ENCODE data around the gene ZMIZ1.

The ZMIZ1 gene

DNA sequence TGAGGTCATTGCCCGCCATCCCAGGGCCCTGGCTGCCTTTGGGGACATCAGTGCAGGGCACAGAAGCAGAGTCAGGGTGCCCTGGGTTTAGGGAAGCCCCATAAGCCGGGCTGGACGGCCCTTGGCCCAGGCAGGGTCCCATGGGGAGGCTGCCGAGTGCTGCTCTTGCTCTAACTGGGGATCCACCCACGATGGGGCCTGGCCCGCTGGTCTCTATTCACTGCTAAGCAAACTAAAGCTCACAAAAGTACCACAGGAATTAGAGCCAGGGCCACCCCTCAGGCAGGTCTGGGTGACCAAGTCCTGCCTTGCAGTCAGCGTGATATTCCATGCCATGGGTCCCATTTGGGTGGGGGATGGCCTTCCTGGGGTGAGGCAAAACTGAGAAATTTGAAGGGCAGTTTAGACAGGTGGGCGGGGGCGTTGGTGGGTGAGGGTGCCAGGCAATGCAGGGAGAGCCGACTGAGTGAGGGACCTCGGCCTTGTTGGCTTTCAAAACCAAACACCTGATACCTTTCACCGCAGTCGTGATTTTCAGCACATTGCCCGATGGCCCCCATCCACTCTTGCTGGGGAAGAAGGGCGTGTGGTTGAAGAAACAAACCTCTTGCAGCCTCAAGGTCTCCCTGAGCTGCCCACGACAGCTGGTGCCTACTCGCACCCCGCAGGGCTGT, 185.7 kb downstream of the ZMIZ1 start:
- Histone ChIP-seq H2BK15ac (ENCODE audit: low read depth, poor library complexity, severe bottlenecking) (no peak overlapping the region), H3K18ac (ENCODE audit: low read depth in 1 of 2, low read length in 2 of 2) (no peak overlapping the region)
- 93% methylated on average over 18 of the region's 18 CpGs for WGBS

DNA sequence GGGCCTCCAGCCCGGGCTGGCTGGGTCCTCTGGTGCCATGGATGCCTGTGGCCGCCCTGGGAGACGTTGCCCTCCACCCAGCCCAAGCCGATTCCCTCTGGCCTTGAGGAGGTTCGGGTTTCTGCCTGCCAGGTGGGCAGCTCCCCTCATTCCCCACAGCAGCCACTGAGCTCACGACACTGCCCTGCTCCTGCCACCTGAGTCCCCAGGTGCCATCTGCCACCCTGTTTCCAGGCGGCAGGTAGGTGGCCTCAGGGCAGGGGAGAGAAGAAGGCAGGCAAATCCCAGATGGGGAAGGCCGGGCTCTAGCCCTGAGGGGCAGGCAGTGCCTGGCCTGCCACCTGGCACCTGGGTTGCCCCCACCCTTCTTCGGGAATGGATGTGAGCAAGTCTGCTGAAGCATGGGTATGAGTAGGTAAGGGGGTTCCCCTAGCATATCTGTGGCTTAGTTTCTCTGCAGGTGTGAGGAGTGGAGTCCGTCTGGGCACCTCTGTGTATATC, 186.3 kb downstream of the ZMIZ1 start:
- Histone ChIP-seq H3K27ac (ENCODE audit: low read length, poor library complexity, severe bottlenecking) (no peak overlapping the region), H4K91ac (ENCODE audit: low read length) (no peak overlapping the region), H2BK15ac (ENCODE audit: low read depth, poor library complexity, severe bottlenecking) (no peak overlapping the region), H3K4me2 (ENCODE audit: low read length, poor library complexity, severe bottlenecking) (no peak overlapping the region), H3K36me3 (ENCODE audit: control insufficient read depth in 1 of 2, insufficient read depth in 2 of 2, low read depth in 1 of 2, low read length in 2 of 2) (peaks cover 50 to 82% of the 10 kb centered on the region in 2 experiments), H2AFZ (ENCODE audit: low read depth, low read length) (no peak overlapping the region), H3K18ac (ENCODE audit: low read depth in 1 of 2, low read length in 2 of 2) (no peak overlapping the region), H2BK5ac (ENCODE audit: low read depth, low read length, poor library complexity, severe bottlenecking) (no peak overlapping the region), H3K9me3 (ENCODE audit: control insufficient read depth, low read length) (no peaks in the 10 kb centered on the region), H2BK12ac (ENCODE audit: low read length in 2 of 2) (no peak overlapping the region), H3K23ac (ENCODE audit: low read length in 2 of 2) (peak overlapping the region in 1 of 2 experiments; percentile 9), H2AK5ac (ENCODE audit: low read length, severe bottlenecking) (no peak overlapping the region), H3K9ac (ENCODE audit: low read length) (no peak overlapping the region), H3K79me1 (replicated peaks; ENCODE audit: low read length, poor library complexity, severe bottlenecking) (peaks cover 72% of the 10 kb centered on the region), H3K27me3 (ENCODE audit: control insufficient read depth in 1 of 2, insufficient read depth in 1 of 2, low read length in 2 of 2) (no peaks in the 10 kb centered on the region), H4K8ac (ENCODE audit: low read length) (no peak overlapping the region), H3K4ac (ENCODE audit: low read depth in 1 of 2, low read length in 2 of 2) (no peak overlapping the region), H3K14ac (ENCODE audit: low read length in 2 of 2) (no peak overlapping the region), H2BK120ac (ENCODE audit: low read depth, low read length) (no peak overlapping the region), H3K4me3 (ENCODE audit: insufficient read depth in 1 of 2, low read depth in 1 of 2, low read length in 2 of 2) (no peak overlapping the region), H3K4me1 (ENCODE audit: control insufficient read depth, insufficient read depth, low read depth, low read length) (peaks cover 14% of the 10 kb centered on the region)
- DNase-seq, result no peak
- 96% methylated on average over 10 of the region's 10 CpGs for WGBS

More for the DNA sequence above, 185.7 kb downstream of the ZMIZ1 start:
- Histone ChIP-seq H2AFZ (ENCODE audit: low read depth, low read length) (no peak overlapping the region), H3K9me3 (ENCODE audit: control insufficient read depth, low read length) (no peaks in the 10 kb centered on the region), H2BK5ac (ENCODE audit: low read depth, low read length, poor library complexity, severe bottlenecking) (no peak overlapping the region), H3K4me1 (ENCODE audit: control insufficient read depth, insufficient read depth, low read depth, low read length) (peaks cover 15% of the 10 kb centered on the region), H3K4me3 (ENCODE audit: insufficient read depth in 1 of 2, low read depth in 1 of 2, low read length in 2 of 2) (no peak overlapping the region), H3K4me2 (ENCODE audit: low read length, poor library complexity, severe bottlenecking) (no peak overlapping the region), H4K8ac (ENCODE audit: low read length) (no peak overlapping the region), H3K9ac (ENCODE audit: low read length) (no peak overlapping the region), H2BK12ac (ENCODE audit: low read length in 2 of 2) (peak overlapping the region in 1 of 2 experiments; percentile 23), H3K4ac (ENCODE audit: low read depth in 1 of 2, low read length in 2 of 2) (no peak overlapping the region), H4K91ac (ENCODE audit: low read length) (no peak overlapping the region), H3K23ac (ENCODE audit: low read length in 2 of 2) (peak overlapping the region in 1 of 2 experiments; percentile 9), H3K79me1 (replicated peaks; ENCODE audit: low read length, poor library complexity, severe bottlenecking) (peaks cover 69% of the 10 kb centered on the region), H3K36me3 (ENCODE audit: control insufficient read depth in 1 of 2, insufficient read depth in 2 of 2, low read depth in 1 of 2, low read length in 2 of 2) (peaks cover 50 to 80% of the 10 kb centered on the region in 2 experiments), H3K27ac (ENCODE audit: low read length, poor library complexity, severe bottlenecking) (no peak overlapping the region), H3K14ac (ENCODE audit: low read length in 2 of 2) (no peak overlapping the region), H2AK5ac (ENCODE audit: low read length, severe bottlenecking) (no peak overlapping the region), H2BK120ac (ENCODE audit: low read depth, low read length) (no peak overlapping the region), H3K27me3 (ENCODE audit: control insufficient read depth in 1 of 2, insufficient read depth in 1 of 2, low read length in 2 of 2) (no peaks in the 10 kb centered on the region)
- no peak for DNase-seq

DNA sequence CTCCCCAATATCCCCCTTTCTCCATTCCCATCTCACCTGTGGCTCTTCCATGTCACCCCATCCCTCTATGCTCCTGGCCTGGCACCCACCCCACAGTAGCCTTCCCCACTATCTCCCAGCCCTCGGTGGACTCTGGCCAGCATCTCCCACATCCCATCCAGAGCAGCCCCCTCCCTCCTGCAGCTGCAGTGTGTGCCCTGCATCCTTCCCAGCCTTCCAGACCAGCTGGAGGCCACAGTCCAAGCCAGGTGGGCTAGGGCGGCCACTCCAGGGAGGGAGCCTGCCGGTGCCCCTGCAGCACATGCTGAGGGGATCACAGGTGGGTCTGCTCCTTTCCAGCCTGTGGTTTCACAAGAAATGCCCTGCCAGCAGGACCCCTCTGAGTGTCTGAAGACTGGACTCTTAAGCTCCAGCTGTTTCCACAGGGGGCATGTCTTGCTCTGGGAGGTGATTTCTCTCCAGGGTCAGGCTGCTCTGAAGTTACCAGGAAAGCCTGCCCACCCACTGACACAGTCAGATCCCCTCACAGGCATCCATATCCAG, 187.6 kb downstream of the ZMIZ1 start:
- Histone ChIP-seq H3K4me3 (ENCODE audit: insufficient read depth in 1 of 2, low read depth in 1 of 2, low read length in 2 of 2) (no peak overlapping the region), H2AFZ (ENCODE audit: low read depth, low read length) (no peak overlapping the region), H2BK120ac (ENCODE audit: low read depth, low read length) (no peak overlapping the region), H3K14ac (ENCODE audit: low read length in 2 of 2) (no peak overlapping the region), H3K4me2 (ENCODE audit: low read length, poor library complexity, severe bottlenecking) (no peak overlapping the region), H3K9me3 (ENCODE audit: control insufficient read depth, low read length) (no peaks in the 10 kb centered on the region), H3K9ac (ENCODE audit: low read length) (no peak overlapping the region), H3K36me3 (ENCODE audit: control insufficient read depth in 1 of 2, insufficient read depth in 2 of 2, low read depth in 1 of 2, low read length in 2 of 2) (peaks cover 53 to 75% of the 10 kb centered on the region in 2 experiments), H3K23ac (ENCODE audit: low read length in 2 of 2) (no peak overlapping the region), H4K8ac (ENCODE audit: low read length) (no peak overlapping the region), H3K27ac (ENCODE audit: low read length, poor library complexity, severe bottlenecking) (no peak overlapping the region), H4K91ac (ENCODE audit: low read length) (no peak overlapping the region), H2AK5ac (ENCODE audit: low read length, severe bottlenecking) (no peak overlapping the region), H2BK12ac (ENCODE audit: low read length in 2 of 2) (peak overlapping the region in 1 of 2 experiments; percentile 31), H3K4ac (ENCODE audit: low read depth in 1 of 2, low read length in 2 of 2) (no peak overlapping the region), H2BK5ac (ENCODE audit: low read depth, low read length, poor library complexity, severe bottlenecking) (no peak overlapping the region), H2BK15ac (ENCODE audit: low read depth, poor library complexity, severe bottlenecking) (no peak overlapping the region), H3K4me1 (ENCODE audit: control insufficient read depth, insufficient read depth, low read depth, low read length) (peaks cover 20% of the 10 kb centered on the region), H3K18ac (ENCODE audit: low read depth in 1 of 2, low read length in 2 of 2) (no peak overlapping the region), H3K27me3 (ENCODE audit: control insufficient read depth in 1 of 2, insufficient read depth in 1 of 2, low read length in 2 of 2) (no peaks in the 10 kb centered on the region), H3K79me1 (replicated peaks; ENCODE audit: low read length, poor library complexity, severe bottlenecking) (peaks cover 61% of the 10 kb centered on the region)
- WGBS, result 92% methylated on average over 3 of the region's 3 CpGs
- DNase-seq, result no peak

DNA sequence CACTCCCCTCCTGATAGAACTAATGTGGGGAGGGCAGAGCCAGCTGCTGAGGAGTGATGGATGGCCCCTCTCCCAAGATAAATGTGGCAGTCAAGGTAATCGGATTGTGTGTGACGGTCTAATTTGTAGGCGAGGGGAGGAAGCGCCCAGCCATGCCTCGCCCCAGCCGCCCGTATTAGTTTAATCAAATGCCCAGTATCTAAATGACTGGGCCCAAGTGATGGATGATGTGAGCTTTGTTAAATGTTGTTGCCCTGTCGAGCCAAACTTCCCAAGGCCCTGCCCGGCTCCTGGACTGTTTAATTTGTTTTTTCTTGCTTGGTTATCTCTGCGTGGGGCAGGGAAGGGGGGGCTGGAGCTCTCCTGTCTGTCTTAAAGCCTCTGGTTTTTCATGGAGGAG, 190.1 kb downstream of the ZMIZ1 start:
- peaks cover 27% of the 10 kb centered on the region for H3K4me1 ChIP-seq (ENCODE audit: control insufficient read depth, insufficient read depth, low read depth, low read length)
- WGBS, result 93% methylated on average over 10 of the region's 10 CpGs
- H3K4me3 ChIP-seq (ENCODE audit: insufficient read depth in 1 of 2, low read depth in 1 of 2, low read length in 2 of 2), result no peak overlapping the region
- no peaks in the 10 kb centered on the region for H3K9me3 ChIP-seq (ENCODE audit: control insufficient read depth, low read length)
- H4K91ac ChIP-seq (ENCODE audit: low read length), result no peak overlapping the region
- no peak overlapping the region for H3K18ac ChIP-seq (ENCODE audit: low read depth in 1 of 2, low read length in 2 of 2)
- no peak overlapping the region for H3K14ac ChIP-seq (ENCODE audit: low read length in 2 of 2)
- no peak overlapping the region for H4K8ac ChIP-seq (ENCODE audit: low read length)
- H3K23ac ChIP-seq (ENCODE audit: low read length in 2 of 2), result no peak overlapping the region
- H3K9ac ChIP-seq (ENCODE audit: low read length), result no peak overlapping the region
- no peak overlapping the region for H3K4ac ChIP-seq (ENCODE audit: low read depth in 1 of 2, low read length in 2 of 2)
- no peak overlapping the region for H3K27ac ChIP-seq (ENCODE audit: low read length, poor library complexity, severe bottlenecking)
- H3K27me3 ChIP-seq (ENCODE audit: control insufficient read depth in 1 of 2, insufficient read depth in 1 of 2, low read length in 2 of 2), result no peaks in the 10 kb centered on the region
- peaks cover 57 to 76% of the 10 kb centered on the region in 2 experiments for H3K36me3 ChIP-seq (ENCODE audit: control insufficient read depth in 1 of 2, insufficient read depth in 2 of 2, low read depth in 1 of 2, low read length in 2 of 2)
- peaks cover 54% of the 10 kb centered on the region for H3K79me1 ChIP-seq (replicated peaks; ENCODE audit: low read length, poor library complexity, severe bottlenecking)
- H2BK5ac ChIP-seq (ENCODE audit: low read depth, low read length, poor library complexity, severe bottlenecking), result no peak overlapping the region
- H2BK12ac ChIP-seq (ENCODE audit: low read length in 2 of 2), result no peak overlapping the region
- no peak overlapping the region for H2BK15ac ChIP-seq (ENCODE audit: low read depth, poor library complexity, severe bottlenecking)
- no peak overlapping the region for H2AK5ac ChIP-seq (ENCODE audit: low read length, severe bottlenecking)
- no peak overlapping the region for H2BK120ac ChIP-seq (ENCODE audit: low read depth, low read length)
- no peak overlapping the region for H3K4me2 ChIP-seq (ENCODE audit: low read length, poor library complexity, severe bottlenecking)
- H2AFZ ChIP-seq (ENCODE audit: low read depth, low read length), result no peak overlapping the region
- no peak for DNase-seq

Measured in mesenchymal stem cell (in vitro differentiated cells and primary cell).